Measurements from ENCODE around the gene MEF2B. TPM values are rescaled to one million over a fixed set of nuclear protein-coding genes. Genes with fewer than 3 reads are reported as not detected.
A peak's percentile ranks its signal among the peaks of the same experiment; 100 is the strongest.
"Not testable (repeated sequence)": the region's sequence is repeated elsewhere in the genome, so short reads cannot be mapped to it uniquely, and the experiment has no call there.

The MEF2B gene
- total RNA-seq, 2 experiments from 2014 or later = 3.2 to 7.2 TPM

DNA sequence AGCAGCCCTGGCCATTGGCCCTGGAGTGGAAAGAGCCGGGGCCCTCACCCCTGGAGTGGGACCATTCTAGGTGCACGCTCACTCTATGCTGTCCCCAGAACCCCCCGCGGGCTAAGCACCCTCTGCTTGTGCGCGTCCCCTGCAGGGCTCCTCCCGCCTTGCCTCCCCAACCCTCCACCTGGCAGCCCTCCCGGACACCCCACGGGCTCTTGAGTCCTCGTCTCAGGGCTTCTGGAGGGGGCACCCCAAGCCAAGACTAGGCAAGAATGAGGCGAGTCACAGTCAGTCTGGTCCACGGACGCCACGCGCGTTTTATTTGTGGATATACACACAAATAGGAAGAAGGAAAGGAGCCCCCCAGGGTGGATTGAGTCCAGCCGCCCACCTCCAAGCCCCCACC is 24.8 kb downstream of the MEF2B start:
- Mint-ChIP-seq H3K4me1 (no peaks in the 10 kb centered on the region), H3K36me3 (no peaks in the 10 kb centered on the region), H3K27me3 (no peaks in the 10 kb centered on the region), H3K9me3 (ENCODE audit: low read depth) (no peaks in the 10 kb centered on the region), H3K4me3 (no peak overlapping the region), H3K27ac (no peak overlapping the region)
- ATAC-seq (no peak), DNase-seq (no peak)
- CTCF ChIA-PET = interaction anchor here (0.6 to 2.4 kb wide), 22 partner anchors 9 to 345 kb away, joined by 3 to 20 read pairs (median 3); partner anchors contain the start of gene BORCS8

DNA sequence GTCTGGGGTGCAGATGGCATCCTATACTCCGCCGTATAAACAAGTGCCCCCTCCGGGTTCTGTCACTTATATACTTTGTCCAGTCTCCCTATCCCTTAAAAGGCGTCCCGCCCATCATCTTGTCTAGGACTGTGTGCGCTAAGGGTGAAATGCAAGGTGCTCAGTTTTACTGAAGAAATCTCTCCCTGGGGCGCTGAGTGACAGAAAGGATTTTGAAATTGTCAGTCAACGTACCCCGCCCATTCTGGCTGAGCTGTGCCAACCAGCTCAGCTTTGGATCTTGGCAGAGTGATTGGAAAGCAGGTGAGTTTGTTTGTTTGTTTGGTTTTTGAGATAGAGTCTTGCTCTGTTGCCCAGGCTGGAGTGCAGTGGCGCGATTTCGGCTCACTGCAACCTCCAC is 27.7 kb downstream of the MEF2B start:
- DNase-seq = no peak
- no peaks in the 10 kb centered on the region for H3K9me3 Mint-ChIP-seq (ENCODE audit: low read depth)
- ATAC-seq = no peak
- CTCF ChIA-PET = interaction anchor here (2.0 to 3.8 kb wide), 3 partner anchors 14 to 33 kb away, joined by 4 to 12 read pairs (median 8); no protein-coding TSS in a partner anchor
- H3K4me1 Mint-ChIP-seq = peaks cover 19% of the 10 kb centered on the region
- no peaks in the 10 kb centered on the region for H3K36me3 Mint-ChIP-seq
- no peaks in the 10 kb centered on the region for H3K27me3 Mint-ChIP-seq
- no peak overlapping the region for H3K4me3 Mint-ChIP-seq
- H3K27ac Mint-ChIP-seq = no peak overlapping the region

DNA sequence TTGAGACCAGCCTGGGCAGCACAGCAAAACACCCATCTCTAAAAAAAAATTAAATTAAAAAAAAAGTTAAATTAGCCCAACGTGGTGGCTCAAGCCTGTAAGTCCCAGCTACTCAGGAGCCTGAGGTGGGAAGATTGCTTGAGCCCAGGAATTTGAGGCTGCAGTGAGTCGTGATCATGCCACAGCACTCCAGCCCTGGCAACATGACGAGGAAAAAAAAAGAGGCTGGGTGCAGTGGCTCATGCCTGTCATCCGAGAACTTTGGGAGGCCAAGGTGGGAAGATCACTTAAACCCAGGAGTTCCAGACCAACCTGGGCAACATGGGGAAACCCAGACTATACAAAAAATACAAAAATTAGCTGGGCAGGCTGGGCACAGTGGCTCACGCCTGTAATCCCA is 29.6 kb downstream of the MEF2B start:
- H3K9me3 Mint-ChIP-seq (ENCODE audit: low read depth) = no peaks in the 10 kb centered on the region
- H3K27me3 Mint-ChIP-seq = no peaks in the 10 kb centered on the region
- ATAC-seq (no peak), DNase-seq (no peak)
- H3K36me3 Mint-ChIP-seq = no peaks in the 10 kb centered on the region
- H3K4me1 Mint-ChIP-seq = peaks cover 20% of the 10 kb centered on the region
- no peak overlapping the region for H3K27ac Mint-ChIP-seq
- CTCF ChIA-PET = interaction anchor here (0.7 to 3.8 kb wide), 10 partner anchors 8 to 108 kb away, joined by 3 to 12 read pairs (median 4); partner anchors contain the start of gene SLC25A42
- H3K4me3 Mint-ChIP-seq = no peak overlapping the region

DNA sequence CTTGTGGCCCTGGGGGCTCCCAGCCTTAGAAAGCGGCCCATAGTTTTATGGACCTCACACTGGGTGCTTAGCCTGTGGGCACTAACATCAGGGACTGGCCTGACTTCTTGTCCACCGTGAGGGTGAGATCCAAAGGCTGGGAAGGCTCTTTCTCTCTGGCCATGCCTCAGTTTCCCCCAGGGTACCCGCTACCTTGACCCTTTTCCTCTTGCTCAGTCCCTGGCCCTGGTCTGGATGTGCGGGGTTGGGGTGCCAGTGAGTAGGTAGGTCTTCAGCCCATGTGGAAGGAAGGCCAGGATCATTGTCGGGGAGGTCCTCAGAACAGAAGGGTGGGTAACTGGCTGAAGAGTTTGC is 30.2 kb downstream of the MEF2B start:
- Mint-ChIP-seq H3K27ac (no peak overlapping the region), H3K9me3 (ENCODE audit: low read depth) (no peaks in the 10 kb centered on the region), H3K4me1 (peaks cover 23% of the 10 kb centered on the region), H3K36me3 (no peaks in the 10 kb centered on the region), H3K27me3 (no peaks in the 10 kb centered on the region), H3K4me3 (no peak overlapping the region)
- no peak for DNase-seq
- CTCF ChIA-PET = interaction anchor here (0.7 to 3.8 kb wide), 9 partner anchors 8 to 89 kb away, joined by 3 to 12 read pairs (median 4); partner anchors contain the start of gene SLC25A42
- ATAC-seq = no peak

DNA sequence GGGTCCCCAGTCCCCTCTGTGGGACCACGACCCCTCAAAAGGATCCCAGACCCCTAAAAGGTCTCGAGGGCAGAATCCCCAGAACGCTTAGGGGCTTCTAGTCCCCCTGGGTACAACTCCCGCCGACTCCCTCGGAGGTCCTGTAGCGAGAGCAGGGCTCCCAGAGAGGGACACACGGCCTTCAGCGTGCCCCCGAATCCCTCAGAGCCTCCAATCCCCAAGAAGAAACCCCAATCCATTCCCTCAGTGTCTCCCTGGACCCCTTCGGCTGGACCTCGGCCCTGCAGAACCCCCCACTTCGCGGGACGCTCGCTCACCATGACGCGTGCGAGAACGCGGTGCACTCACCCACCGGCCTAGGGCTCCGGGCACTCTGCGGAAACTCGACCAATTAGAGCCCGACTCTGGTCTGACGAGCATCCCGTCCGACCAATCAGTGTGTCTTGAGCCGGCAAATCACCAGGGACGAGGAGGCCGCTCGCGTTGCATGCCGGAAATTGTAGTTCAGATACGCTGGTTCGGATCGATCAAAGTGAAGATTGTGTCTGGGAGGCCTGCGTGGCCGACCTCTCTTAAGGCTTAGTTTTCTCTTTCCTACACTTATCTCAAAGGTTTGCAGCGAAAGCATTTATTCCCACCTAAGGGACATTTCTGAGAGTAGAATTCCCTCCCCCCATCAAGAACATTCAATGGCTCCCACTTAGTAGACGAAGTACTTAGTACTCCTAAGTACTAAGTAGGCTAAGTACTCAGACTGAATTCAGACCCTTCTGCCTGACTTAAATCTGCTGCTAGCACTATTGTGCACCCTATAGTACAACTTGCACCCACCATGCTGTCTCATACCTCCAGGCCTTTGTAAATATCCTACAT is 31.7 kb downstream of the MEF2B start, which contains the start of gene TMEM161A:
TMEM161A (minus strand) TSS at position 370 of the 873 bp plus-strand sequence; CDS start at position 320, 50 bp downstream.
- ATAC-seq = peak; percentile 100
- CTCF ChIA-PET = interaction anchor here (1.3 to 1.4 kb wide), 2 partner anchors 73 to 86 kb away, joined by 4 to 6 read pairs; no protein-coding TSS in a partner anchor
- Mint-ChIP-seq H3K4me1 (peaks cover 23% of the 10 kb centered on the region), H3K9me3 (ENCODE audit: low read depth) (no peaks in the 10 kb centered on the region), H3K36me3 (peaks cover 4% of the 10 kb centered on the region), H3K27me3 (no peaks in the 10 kb centered on the region), H3K4me3 (peak within 1 kb of the TSS; percentile 87), H3K27ac (peak within 1 kb of the TSS; percentile 95)
- peak; percentile 98 for DNase-seq

DNA sequence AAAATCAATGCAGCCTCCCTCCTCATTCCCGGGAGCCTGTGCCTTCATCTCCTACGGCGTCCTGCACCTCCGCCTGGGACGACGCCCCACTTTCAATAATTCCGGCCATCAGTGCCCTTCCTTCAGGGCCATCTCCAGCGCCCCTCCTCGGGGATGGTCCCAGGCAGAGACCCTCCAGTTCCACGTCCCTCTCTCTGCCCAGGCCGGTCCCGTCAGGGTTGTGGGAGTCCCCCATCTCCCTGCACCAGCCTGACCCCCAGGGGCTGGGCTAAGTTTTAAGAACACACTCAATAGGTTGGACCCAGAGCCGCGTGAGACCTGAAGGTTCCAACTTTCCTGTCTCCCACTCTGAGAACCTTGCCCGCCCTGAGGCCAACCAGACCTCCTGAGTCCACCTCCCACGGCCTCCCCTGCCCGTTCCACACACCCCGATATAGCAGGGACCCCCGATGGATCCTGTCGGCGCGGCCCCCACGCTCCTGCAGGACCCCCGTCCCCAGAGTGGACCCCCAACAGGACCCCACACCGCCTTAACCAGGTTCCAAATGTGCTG is 32.4 kb downstream of the MEF2B start:
- Mint-ChIP-seq H3K27ac (peak overlapping the region; percentile 95), H3K27me3 (no peaks in the 10 kb centered on the region), H3K36me3 (peaks cover 9% of the 10 kb centered on the region), H3K4me1 (peaks cover 23% of the 10 kb centered on the region), H3K9me3 (ENCODE audit: low read depth) (no peaks in the 10 kb centered on the region), H3K4me3 (peak overlapping the region; percentile 87)
- no peak for DNase-seq
- CTCF ChIA-PET = no interaction called here
- no peak for ATAC-seq

DNA sequence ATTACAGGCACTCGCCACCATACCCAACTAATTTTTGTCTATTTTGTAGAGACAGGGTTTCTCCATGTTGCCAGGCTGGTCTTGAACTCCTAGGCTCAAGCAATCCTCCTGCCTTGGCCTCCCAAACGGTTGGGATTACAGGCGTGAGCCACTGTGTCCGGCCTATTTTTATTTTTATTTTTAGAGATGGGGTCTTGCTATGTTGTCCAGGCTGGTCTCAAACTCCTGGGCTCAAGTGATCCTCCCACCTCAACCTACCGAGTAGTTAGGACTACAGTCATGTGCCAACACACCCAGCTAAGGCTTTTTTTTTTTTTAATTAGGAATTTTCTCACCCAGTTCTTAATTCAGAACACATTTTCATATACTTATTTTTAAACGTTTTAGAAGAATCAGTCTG is 34.4 kb downstream of the MEF2B start:
- not testable (repeated sequence) for H3K27me3 Mint-ChIP-seq; H3K27ac Mint-ChIP-seq; H3K9me3 Mint-ChIP-seq (ENCODE audit: low read depth); H3K4me3 Mint-ChIP-seq; DNase-seq; ATAC-seq
- CTCF ChIA-PET = interaction anchor here (0.6 to 1.8 kb wide), 3 partner anchors 10 to 71 kb away, joined by 3 to 4 read pairs (median 4); no protein-coding TSS in a partner anchor
- Mint-ChIP-seq H3K4me1 (peaks cover 23% of the 10 kb centered on the region), H3K36me3 (peaks cover 18% of the 10 kb centered on the region)

DNA sequence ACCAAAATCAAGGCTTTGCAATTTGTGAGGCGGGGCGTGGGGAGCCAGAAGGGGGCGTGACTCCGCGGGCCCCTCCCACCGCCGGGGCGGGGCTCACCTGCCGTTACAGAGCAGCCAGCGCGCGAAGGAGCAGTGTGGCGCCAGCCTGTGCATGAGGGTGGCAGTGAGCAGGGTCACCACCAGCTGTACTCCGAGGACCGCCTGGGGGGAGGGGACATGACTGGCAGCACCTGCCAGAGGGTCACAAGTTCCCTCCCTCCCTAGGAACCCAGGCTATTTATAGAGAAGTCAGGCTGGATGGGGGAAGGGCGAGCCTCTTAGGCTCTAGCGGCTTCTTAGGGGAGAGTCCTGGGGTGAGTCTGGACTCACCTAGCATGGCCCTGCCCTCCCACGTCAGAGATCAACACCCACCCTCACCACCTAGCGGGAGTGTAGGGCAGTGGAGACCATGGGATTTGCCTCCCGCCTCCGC is 35.3 kb downstream of the MEF2B start:
- Mint-ChIP-seq H3K27me3 (no peaks in the 10 kb centered on the region), H3K4me1 (peaks cover 23% of the 10 kb centered on the region), H3K9me3 (ENCODE audit: low read depth) (peaks cover 5% of the 10 kb centered on the region), H3K4me3 (no peak overlapping the region), H3K27ac (no peak overlapping the region), H3K36me3 (peaks cover 21% of the 10 kb centered on the region)
- CTCF ChIA-PET = no interaction called here
- DNase-seq (no peak), ATAC-seq (no peak)

DNA sequence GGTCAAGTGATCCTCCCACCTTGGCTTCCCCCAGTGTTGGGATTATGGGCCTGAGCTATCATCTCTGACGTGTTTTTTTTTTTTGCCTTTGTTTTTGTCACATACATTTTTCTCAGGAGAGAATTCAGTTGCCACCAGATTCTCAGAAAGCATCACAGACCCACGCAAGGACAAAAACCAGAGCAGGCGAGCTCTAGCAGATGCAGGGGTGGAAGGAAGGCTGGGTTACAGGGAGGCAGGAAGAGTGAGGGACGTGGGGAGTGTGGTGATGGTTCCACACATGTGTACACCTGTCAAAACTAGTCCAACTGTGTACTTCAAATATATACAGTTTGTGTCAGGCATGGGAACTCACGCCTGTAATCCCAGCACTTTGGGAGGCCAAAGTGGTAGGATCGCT is 36.1 kb downstream of the MEF2B start:
- peaks cover 19% of the 10 kb centered on the region for H3K4me1 Mint-ChIP-seq
- peaks cover 23% of the 10 kb centered on the region for H3K36me3 Mint-ChIP-seq
- CTCF ChIA-PET = no interaction called here
- peaks cover 5% of the 10 kb centered on the region for H3K9me3 Mint-ChIP-seq (ENCODE audit: low read depth)
- DNase-seq (no peak), ATAC-seq (no peak)
- no peak overlapping the region for H3K4me3 Mint-ChIP-seq
- no peak overlapping the region for H3K27ac Mint-ChIP-seq
- no peaks in the 10 kb centered on the region for H3K27me3 Mint-ChIP-seq

DNA sequence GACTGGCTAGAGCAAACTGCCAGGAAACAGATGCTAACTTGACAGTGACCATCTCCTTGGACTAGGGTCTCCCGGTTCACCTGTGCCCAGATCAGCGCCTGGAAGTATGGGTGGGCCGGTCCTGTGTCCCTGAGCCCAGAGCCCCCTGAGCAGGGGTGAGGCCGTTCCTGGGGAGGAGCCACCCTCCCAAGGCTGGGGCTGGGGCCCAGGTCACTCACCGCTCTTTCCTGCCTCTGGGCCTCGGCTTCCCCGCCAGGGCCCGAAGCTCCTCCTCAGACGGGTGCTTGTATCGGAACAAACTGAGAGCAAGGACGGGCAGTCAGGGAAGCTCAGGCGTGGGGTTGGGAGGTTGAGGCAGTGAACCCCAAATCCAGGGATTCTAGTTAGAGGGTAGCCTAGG is 37.2 kb downstream of the MEF2B start:
- H3K4me3 Mint-ChIP-seq = no peak overlapping the region
- H3K9me3 Mint-ChIP-seq (ENCODE audit: low read depth) = peaks cover 6% of the 10 kb centered on the region
- ATAC-seq (no peak), DNase-seq (no peak)
- CTCF ChIA-PET = no interaction called here
- H3K4me1 Mint-ChIP-seq = peaks cover 8% of the 10 kb centered on the region
- H3K27ac Mint-ChIP-seq = no peak overlapping the region
- H3K36me3 Mint-ChIP-seq = peaks cover 29% of the 10 kb centered on the region
- H3K27me3 Mint-ChIP-seq = no peaks in the 10 kb centered on the region

DNA sequence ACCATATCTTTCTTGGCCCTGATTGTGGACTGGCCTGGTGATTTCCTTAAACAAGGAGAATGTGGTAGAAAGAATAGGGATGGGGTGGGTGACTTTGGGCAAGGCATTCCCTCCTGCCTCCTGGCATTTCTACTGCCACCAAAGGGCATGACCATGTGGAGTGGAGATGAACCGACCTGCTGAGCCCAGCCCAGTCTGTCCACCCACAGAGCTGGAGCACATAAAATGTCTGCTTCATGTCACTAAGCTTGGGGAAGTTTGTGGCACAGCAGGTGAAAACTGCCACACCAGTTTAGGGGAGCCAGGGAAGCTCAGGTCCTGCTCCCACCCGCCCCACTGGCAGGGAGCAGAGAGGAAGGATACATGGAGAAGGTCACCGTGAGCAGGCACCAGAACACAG is 38.1 kb downstream of the MEF2B start:
- Mint-ChIP-seq H3K27me3 (no peaks in the 10 kb centered on the region), H3K27ac (no peak overlapping the region), H3K4me3 (no peak overlapping the region), H3K9me3 (ENCODE audit: low read depth) (peaks cover 7% of the 10 kb centered on the region), H3K4me1 (peaks cover 3% of the 10 kb centered on the region), H3K36me3 (peaks cover 32% of the 10 kb centered on the region)
- CTCF ChIA-PET = no interaction called here
- DNase-seq (no peak), ATAC-seq (no peak)

DNA sequence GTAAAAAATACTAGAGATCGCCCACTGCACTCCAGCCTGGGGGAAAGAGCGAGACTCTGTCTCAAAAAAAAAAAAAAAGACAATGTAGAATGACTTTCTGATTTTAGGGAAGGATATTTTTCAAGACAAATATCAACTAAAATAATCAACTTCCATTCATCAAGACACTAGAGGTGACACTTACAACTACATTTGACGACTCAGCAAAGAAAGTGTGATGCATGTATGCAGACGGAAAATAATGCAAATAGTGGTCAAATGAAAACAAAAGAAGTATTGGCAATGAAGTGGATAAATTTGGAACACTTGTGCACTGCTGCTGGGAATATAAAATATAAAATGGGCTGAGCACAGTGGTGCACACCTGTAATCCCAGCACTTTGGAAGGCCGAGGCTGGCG is 44.0 kb downstream of the MEF2B start:
- Mint-ChIP-seq H3K36me3 (peaks cover 34% of the 10 kb centered on the region), H3K9me3 (ENCODE audit: low read depth) (peaks cover 7% of the 10 kb centered on the region), H3K27me3 (no peaks in the 10 kb centered on the region), H3K4me1 (no peaks in the 10 kb centered on the region), H3K4me3 (no peak overlapping the region), H3K27ac (no peak overlapping the region)
- ATAC-seq (no peak), DNase-seq (no peak)
- CTCF ChIA-PET = no interaction called here

DNA sequence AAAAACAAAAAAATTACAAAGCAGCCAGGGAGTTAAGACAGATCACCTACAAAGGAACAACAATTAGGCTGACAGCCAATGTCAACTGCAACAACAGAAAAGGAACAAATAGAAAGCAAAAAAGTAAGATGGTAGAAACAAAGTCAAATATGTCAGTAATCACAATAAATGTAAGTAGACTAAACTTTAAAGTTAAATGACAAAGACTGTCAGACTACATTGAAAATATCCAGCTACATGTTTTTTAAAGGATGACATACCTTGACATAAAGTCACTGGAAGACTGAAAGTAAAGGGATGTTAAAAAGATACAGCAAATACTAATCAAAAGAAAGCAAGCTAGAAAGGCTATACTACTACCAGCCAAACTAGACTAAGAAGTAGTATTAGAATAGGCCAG is 46.7 kb downstream of the MEF2B start:
- ATAC-seq (no peak), DNase-seq (no peak)
- H3K27ac Mint-ChIP-seq = no peak overlapping the region
- CTCF ChIA-PET = no interaction called here
- no peak overlapping the region for H3K4me3 Mint-ChIP-seq
- peaks cover 23% of the 10 kb centered on the region for H3K36me3 Mint-ChIP-seq
- H3K4me1 Mint-ChIP-seq = no peaks in the 10 kb centered on the region
- no peaks in the 10 kb centered on the region for H3K27me3 Mint-ChIP-seq
- peaks cover 7% of the 10 kb centered on the region for H3K9me3 Mint-ChIP-seq (ENCODE audit: low read depth)

DNA sequence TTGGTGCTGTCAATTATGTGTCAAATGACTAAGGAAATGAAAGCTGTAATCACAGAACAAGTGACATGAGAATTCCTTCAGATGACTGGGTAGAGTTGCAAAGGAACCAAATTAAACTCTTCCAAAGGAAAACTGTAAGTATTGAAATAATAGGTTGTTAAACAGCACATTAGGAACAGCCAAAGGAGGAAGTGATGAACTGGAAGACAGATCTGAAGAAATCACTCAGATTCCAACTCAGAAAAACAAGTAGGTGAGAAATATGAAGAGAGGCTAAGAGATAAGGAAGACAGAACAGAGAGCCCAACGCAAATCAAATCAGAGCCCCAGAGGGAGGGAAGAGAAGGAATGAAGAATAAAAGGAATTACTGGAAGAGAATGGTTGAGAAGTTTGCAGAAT is 47.2 kb downstream of the MEF2B start:
- ATAC-seq (no peak), DNase-seq (no peak)
- no peaks in the 10 kb centered on the region for H3K4me1 Mint-ChIP-seq
- H3K9me3 Mint-ChIP-seq (ENCODE audit: low read depth) = peaks cover 6% of the 10 kb centered on the region
- CTCF ChIA-PET = no interaction called here
- no peak overlapping the region for H3K4me3 Mint-ChIP-seq
- no peaks in the 10 kb centered on the region for H3K27me3 Mint-ChIP-seq
- H3K36me3 Mint-ChIP-seq = peaks cover 22% of the 10 kb centered on the region
- H3K27ac Mint-ChIP-seq = no peak overlapping the region
